Measurements from ENCODE around the gene ADGRG6. TPM values are rescaled to one million over a fixed set of nuclear protein-coding genes. Genes with fewer than 3 reads are reported as not detected.
"Not testable (repeated sequence)": the region's sequence is repeated elsewhere in the genome, so short reads cannot be mapped to it uniquely, and the experiment has no call there.

The ADGRG6 gene
- total RNA-seq, 1 donor from 2014 or later = 0.39 TPM

- Mint-ChIP-seq H3K4me3 (no peak overlapping the region), H3K27ac (no peak overlapping the region), H3K27me3 (ENCODE audit: insufficient read depth, low read depth) (no peaks in the 10 kb centered on the region), H3K9me3 (no peaks in the 10 kb centered on the region), H3K36me3 (no peaks in the 10 kb centered on the region), H3K4me1 (peaks cover 14% of the 10 kb centered on the region)
- H2AFZ ChIP-seq (replicated peaks) = no peak overlapping the region
- H3K36me3 ChIP-seq = no peaks in the 10 kb centered on the region
- H4K20me1 ChIP-seq (ENCODE audit: low read depth) = no peaks in the 10 kb centered on the region
- H3K79me2 ChIP-seq (ENCODE audit: low read depth) = no peaks in the 10 kb centered on the region
- no peaks in the 10 kb centered on the region for H3K27me3 ChIP-seq
- DNase-seq (ENCODE audit: low spot score) = no peak
- peaks cover 3% of the 10 kb centered on the region for H3K4me1 ChIP-seq
- no peak overlapping the region for H3K27ac ChIP-seq
- H3F3A ChIP-seq (ENCODE audit: low read depth) = no peaks in the 10 kb centered on the region
- no peaks in the 10 kb centered on the region for H3K9me3 ChIP-seq (ENCODE audit: low read depth)
- H3K9ac ChIP-seq = no peak overlapping the region
- TF ChIP-seq EZH2 (IDR thresholded peaks at IDR 0.05) (no peak), EZH2phosphoT487 (IDR thresholded peaks at IDR 0.05) (no peak)
- TF ChIP-seq, protein P1, sequence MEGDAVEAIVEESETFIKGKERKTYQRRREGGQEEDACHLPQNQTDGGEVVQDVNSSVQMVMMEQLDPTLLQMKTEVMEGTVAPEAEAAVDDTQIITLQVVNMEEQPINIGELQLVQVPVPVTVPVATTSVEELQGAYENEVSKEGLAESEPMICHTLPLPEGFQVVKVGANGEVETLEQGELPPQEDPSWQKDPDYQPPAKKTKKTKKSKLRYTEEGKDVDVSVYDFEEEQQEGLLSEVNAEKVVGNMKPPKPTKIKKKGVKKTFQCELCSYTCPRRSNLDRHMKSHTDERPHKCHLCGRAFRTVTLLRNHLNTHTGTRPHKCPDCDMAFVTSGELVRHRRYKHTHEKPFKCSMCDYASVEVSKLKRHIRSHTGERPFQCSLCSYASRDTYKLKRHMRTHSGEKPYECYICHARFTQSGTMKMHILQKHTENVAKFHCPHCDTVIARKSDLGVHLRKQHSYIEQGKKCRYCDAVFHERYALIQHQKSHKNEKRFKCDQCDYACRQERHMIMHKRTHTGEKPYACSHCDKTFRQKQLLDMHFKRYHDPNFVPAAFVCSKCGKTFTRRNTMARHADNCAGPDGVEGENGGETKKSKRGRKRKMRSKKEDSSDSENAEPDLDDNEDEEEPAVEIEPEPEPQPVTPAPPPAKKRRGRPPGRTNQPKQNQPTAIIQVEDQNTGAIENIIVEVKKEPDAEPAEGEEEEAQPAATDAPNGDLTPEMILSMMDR (IDR thresholded peaks at IDR 0.05) = no peak
- H3K4me3 ChIP-seq = no peak overlapping the region
- no peak overlapping the region for H3K4me2 ChIP-seq
Observed at GRCh38 chr6:142446168-142446567, 144.4 kb downstream of the ADGRG6 start.

GRCh38 chr6:142446576-142446975, 144.8 kb downstream of the ADGRG6 start:
- H3K9me3 Mint-ChIP-seq = no peaks in the 10 kb centered on the region
- DNase-seq (ENCODE audit: low spot score) = no peak
- H3K4me3 Mint-ChIP-seq = no peak overlapping the region
- H3K36me3 Mint-ChIP-seq = no peaks in the 10 kb centered on the region
- H3K27me3 Mint-ChIP-seq (ENCODE audit: insufficient read depth, low read depth) = no peaks in the 10 kb centered on the region
- peaks cover 11% of the 10 kb centered on the region for H3K4me1 Mint-ChIP-seq
- H2AFZ ChIP-seq (replicated peaks) = no peak overlapping the region
- no peaks in the 10 kb centered on the region for H3K9me3 ChIP-seq (ENCODE audit: low read depth)
- TF ChIP-seq EZH2phosphoT487 (IDR thresholded peaks at IDR 0.05) (no peak), EZH2 (IDR thresholded peaks at IDR 0.05) (no peak)
- TF ChIP-seq, protein P1 (IDR thresholded peaks at IDR 0.05) = no peak
- no peaks in the 10 kb centered on the region for H4K20me1 ChIP-seq (ENCODE audit: low read depth)
- H3K27me3 ChIP-seq = no peaks in the 10 kb centered on the region
- no peaks in the 10 kb centered on the region for H3F3A ChIP-seq (ENCODE audit: low read depth)
- no peaks in the 10 kb centered on the region for H3K79me2 ChIP-seq (ENCODE audit: low read depth)
- H3K4me1 ChIP-seq = no peaks in the 10 kb centered on the region
- no peaks in the 10 kb centered on the region for H3K36me3 ChIP-seq
- H3K27ac ChIP-seq = no peak overlapping the region
- H3K4me2 ChIP-seq = no peak overlapping the region
- no peak overlapping the region for H3K27ac Mint-ChIP-seq
- no peak overlapping the region for H3K4me3 ChIP-seq
- H3K9ac ChIP-seq = no peak overlapping the region

DNA sequence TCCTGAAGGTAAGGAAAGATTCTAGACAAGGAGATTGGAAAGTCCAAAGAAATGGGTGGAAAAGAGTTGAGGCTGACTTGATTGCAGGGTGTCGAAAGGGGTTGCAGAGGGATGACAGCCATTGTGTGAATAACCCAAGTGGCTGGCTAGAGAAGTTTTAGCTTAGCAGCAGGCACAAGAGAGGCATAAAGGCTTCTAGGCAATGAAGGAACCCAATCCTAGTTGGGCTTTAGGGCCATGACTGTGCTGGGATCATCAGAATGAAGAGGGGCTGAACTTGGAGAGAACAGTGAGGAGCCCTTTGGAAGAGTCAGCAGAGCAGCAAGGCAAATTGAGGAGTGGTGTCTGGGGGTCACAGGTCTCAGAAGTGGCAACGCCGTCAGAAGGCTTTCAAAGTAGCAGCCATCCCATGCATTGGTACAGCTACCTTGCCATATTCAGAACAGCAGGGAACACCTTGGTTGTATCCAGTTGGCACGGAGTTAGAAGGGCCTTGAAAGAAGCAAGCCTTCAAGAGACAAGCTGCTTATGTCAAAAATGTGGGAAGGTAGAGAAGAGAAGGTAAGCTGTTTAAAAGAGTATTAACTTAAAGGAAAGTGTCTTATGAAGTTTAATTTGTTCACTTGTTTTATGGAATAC, 146.4 kb downstream of the ADGRG6 start:
- DNase-seq (ENCODE audit: low spot score) = no peak
- Histone ChIP-seq H3K36me3 (no peaks in the 10 kb centered on the region), H3K4me1 (no peaks in the 10 kb centered on the region), H3F3A (ENCODE audit: low read depth) (no peaks in the 10 kb centered on the region), H3K9ac (no peak overlapping the region), H3K27ac (no peak overlapping the region), H3K27me3 (no peaks in the 10 kb centered on the region), H3K4me2 (no peak overlapping the region), H3K79me2 (ENCODE audit: low read depth) (no peaks in the 10 kb centered on the region), H3K4me3 (no peak overlapping the region), H4K20me1 (ENCODE audit: low read depth) (no peaks in the 10 kb centered on the region), H3K9me3 (ENCODE audit: low read depth) (no peaks in the 10 kb centered on the region), H2AFZ (replicated peaks) (no peak overlapping the region)
- Mint-ChIP-seq H3K4me3 (no peak overlapping the region), H3K27ac (no peak overlapping the region), H3K4me1 (peaks cover 8% of the 10 kb centered on the region), H3K9me3 (no peaks in the 10 kb centered on the region), H3K36me3 (no peaks in the 10 kb centered on the region), H3K27me3 (ENCODE audit: insufficient read depth, low read depth) (no peaks in the 10 kb centered on the region)
- TF ChIP-seq EZH2 (IDR thresholded peaks at IDR 0.05) = no peak
- TF ChIP-seq, protein P1 (IDR thresholded peaks at IDR 0.05) = no peak

DNA sequence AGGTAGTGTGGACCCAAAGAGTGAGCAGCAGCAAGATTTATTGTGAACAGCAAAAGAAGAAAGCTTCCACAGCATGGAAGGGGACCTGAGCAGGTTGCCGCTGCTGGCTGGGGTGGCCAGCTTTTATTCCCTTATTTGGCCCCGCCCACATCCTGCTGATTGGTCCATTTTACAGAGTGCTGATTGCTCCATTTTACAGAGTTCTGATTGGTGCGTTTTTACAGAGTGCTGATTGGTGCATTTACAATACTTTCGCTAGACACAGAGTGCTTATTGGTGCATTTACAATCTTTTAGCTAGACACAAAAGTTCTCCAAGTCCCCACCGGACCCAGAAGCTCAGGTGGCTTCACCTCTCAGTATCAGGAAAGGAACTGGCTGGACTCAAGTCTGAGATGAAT, 149.0 kb downstream of the ADGRG6 start:
- not testable (repeated sequence) for H3K4me3 Mint-ChIP-seq, H3K27ac Mint-ChIP-seq

More for the DNA sequence above, 149.0 kb downstream of the ADGRG6 start:
- not testable (repeated sequence) for H4K20me1 ChIP-seq (ENCODE audit: low read depth); H3F3A ChIP-seq (ENCODE audit: low read depth); H3K4me1 ChIP-seq; H3K27me3 Mint-ChIP-seq (ENCODE audit: insufficient read depth, low read depth); H3K79me2 ChIP-seq (ENCODE audit: low read depth); DNase-seq (ENCODE audit: low spot score); H3K27me3 ChIP-seq; H3K4me2 ChIP-seq; H3K9ac ChIP-seq; H3K36me3 Mint-ChIP-seq; H3K9me3 ChIP-seq (ENCODE audit: low read depth); H3K9me3 Mint-ChIP-seq; H3K36me3 ChIP-seq; H3K4me3 ChIP-seq; H2AFZ ChIP-seq (replicated peaks); H3K27ac ChIP-seq; H3K4me1 Mint-ChIP-seq
